H9 (cell line): ENCODE measurements around the gene TCF21. TPM values are rescaled to one million over a fixed set of nuclear protein-coding genes. Genes with fewer than 3 reads are reported as not detected.

Experiments
- DNase-seq: peaks from one replicate; pipeline ENCODE4 v3.0.0-alpha.2; 2017
- H2AFZ ChIP-seq: one replicate; pipeline ENCODE4 v1.6.1; 2013; ENCODE audit warnings: mild to moderate bottlenecking, low read length, control low read depth, moderate library complexity
- H2AK5ac ChIP-seq: 2 replicates; pipeline ENCODE4 v1.6.1; 2013; ENCODE audit warnings: low read length, control low read depth, mixed read lengths; ENCODE audit not compliant: insufficient read length
- H2BK120ac ChIP-seq: one replicate; pipeline ENCODE4 v1.6.1; 2013; ENCODE audit warnings: low read depth, mild to moderate bottlenecking, low read length, control low read depth, inconsistent platforms; ENCODE audit not compliant: poor library complexity, severe bottlenecking
- H2BK12ac ChIP-seq: 2 replicates; pipeline ENCODE4 v1.6.1; 2013; ENCODE audit warnings: low read length, control low read depth, mixed read lengths, low read depth; ENCODE audit not compliant: insufficient read length
- H2BK15ac ChIP-seq: 2 replicates; pipeline ENCODE4 v1.6.1; 2013; ENCODE audit warnings: low read depth, low read length, control low read depth
- H2BK20ac ChIP-seq: one replicate; pipeline ENCODE4 v1.6.1; 2013; ENCODE audit warnings: low read depth, mild to moderate bottlenecking, low read length, control low read depth, inconsistent platforms; ENCODE audit not compliant: poor library complexity, severe bottlenecking
- H2BK5ac ChIP-seq: 2 replicates; pipeline ENCODE4 v1.6.1; 2013; ENCODE audit warnings: low read length, control low read depth, mixed read lengths; ENCODE audit not compliant: insufficient read length
- H3K14ac ChIP-seq: 2 replicates; pipeline ENCODE4 v1.6.1; 2013; ENCODE audit warnings: low read length, control low read depth; ENCODE audit not compliant: insufficient read depth
- H3K18ac ChIP-seq: 2 replicates; pipeline ENCODE4 v1.6.1; 2013; ENCODE audit warnings: low read depth, mild to moderate bottlenecking, mixed read lengths, low read length, control low read depth; ENCODE audit not compliant: insufficient read length
- H3K23ac ChIP-seq: 2 replicates; pipeline ENCODE4 v1.6.1; 2013; ENCODE audit warnings: low read length, control low read depth, mixed read lengths, low read depth; ENCODE audit not compliant: insufficient read length
- H3K23me2 ChIP-seq: 2 replicates; pipeline ENCODE4 v1.6.1; 2013; ENCODE audit warnings: low read depth, mild to moderate bottlenecking, mixed read lengths, low read length, control low read depth; ENCODE audit not compliant: insufficient read length, poor library complexity, severe bottlenecking
- H3K27ac ChIP-seq: 2 replicates; pipeline ENCODE4 v1.5.1; 2013; ENCODE audit warnings: low read length, control low read depth, mixed read lengths, low read depth; ENCODE audit not compliant: insufficient read length
- H3K27me3 ChIP-seq: 2 replicates; pipeline ENCODE4 v1.6.1; 2013; ENCODE audit warnings: low read length, control low read depth, inconsistent platforms; ENCODE audit not compliant: insufficient read depth
- H3K4ac ChIP-seq: 2 replicates; pipeline ENCODE4 v1.6.1; 2013; ENCODE audit warnings: low read depth, mild to moderate bottlenecking, control low read depth, inconsistent platforms, low read length, moderate library complexity
- H3K4me1 ChIP-seq: 2 replicates; pipeline ENCODE4 v1.6.1; 2013; ENCODE audit warnings: low read length, control low read depth, inconsistent platforms; ENCODE audit not compliant: insufficient read depth
- H3K4me2 ChIP-seq: 2 replicates; pipeline ENCODE4 v1.6.1; 2013; ENCODE audit warnings: low read length, control low read depth, mixed read lengths; ENCODE audit not compliant: insufficient read length, insufficient read depth
- H3K56ac ChIP-seq: 2 replicates; pipeline ENCODE4 v1.6.1; 2013; ENCODE audit warnings: low read depth, mild to moderate bottlenecking, mixed read lengths, low read length, control low read depth; ENCODE audit not compliant: insufficient read length
- H3K79me1 ChIP-seq: 2 replicates; pipeline ENCODE4 v1.6.1; 2013; ENCODE audit warnings: low read depth, mild to moderate bottlenecking, moderate library complexity, low read length, control low read depth, inconsistent platforms; ENCODE audit not compliant: insufficient read depth, poor library complexity, severe bottlenecking
- H3K79me2 ChIP-seq: 2 replicates; pipeline ENCODE4 v1.6.1; 2013; ENCODE audit warnings: low read length, control low read depth, inconsistent platforms; ENCODE audit not compliant: insufficient read depth
- H3K9ac ChIP-seq: 2 replicates; pipeline ENCODE4 v1.6.1; 2013; ENCODE audit warnings: low read length, control low read depth, mixed read lengths; ENCODE audit not compliant: insufficient read length; ENCODE audit errors: extremely low read depth
- H3K9me3 ChIP-seq: one replicate; pipeline ENCODE4 v1.6.1; 2013; ENCODE audit warnings: low read depth, low read length, inconsistent platforms; ENCODE audit not compliant: control insufficient read depth
- H3T11ph ChIP-seq: one replicate; pipeline ENCODE4 v1.6.1; 2013; ENCODE audit warnings: mild to moderate bottlenecking, low read length, control low read depth, inconsistent platforms
- H4K20me1 ChIP-seq: one replicate; pipeline ENCODE4 v1.6.1; 2013; ENCODE audit not compliant: control insufficient read depth, insufficient read length, insufficient read depth
- H4K5ac ChIP-seq: 2 replicates; pipeline ENCODE4 v1.6.1; 2013; ENCODE audit warnings: low read depth, mild to moderate bottlenecking, mixed read lengths, low read length, control low read depth; ENCODE audit not compliant: insufficient read length
- H4K8ac ChIP-seq: replicated peaks from 2 replicates; pipeline ENCODE4 v1.6.1; 2013; ENCODE audit warnings: low read length, control low read depth, mixed read lengths, low read depth; ENCODE audit not compliant: insufficient read length
- H4K91ac ChIP-seq: 2 replicates; pipeline ENCODE4 v1.6.1; 2013; ENCODE audit warnings: low read depth, mild to moderate bottlenecking, moderate library complexity, mixed read lengths, low read length, control low read depth; ENCODE audit not compliant: insufficient read length
- H3K27ac Mint-ChIP-seq, 3 experiments: 2 replicates in 2 of 3; 3 replicates in 1 of 3; pipeline ENCODE4 v1.8.0; 2020 to 2021; ENCODE audit warnings: mixed read lengths in 3 of 3, mild to moderate bottlenecking in 1 of 3, moderate library complexity in 1 of 3
- H3K27me3 Mint-ChIP-seq: 2 replicates; pipeline ENCODE4 v1.8.0; 2021; ENCODE audit warnings: low read depth, mild to moderate bottlenecking, moderate library complexity, mixed read lengths
- H3K36me3 Mint-ChIP-seq, 3 experiments: 2 replicates in 2 of 3; 3 replicates in 1 of 3; pipeline ENCODE4 v1.8.0; 2020 to 2021; ENCODE audit warnings: low read depth in 3 of 3, mixed read lengths in 3 of 3; ENCODE audit not compliant: insufficient read depth in 1 of 3
- H3K4me1 Mint-ChIP-seq, 2 experiments: 2 replicates each; pipeline ENCODE4 v1.8.0; 2020; ENCODE audit warnings: mixed read lengths in 2 of 2
- H3K4me3 Mint-ChIP-seq, 2 experiments: 2 replicates in 1 of 2; 3 replicates in 1 of 2; pipeline ENCODE4 v1.8.0; 2020 to 2021; ENCODE audit warnings: mild to moderate bottlenecking in 2 of 2, mixed read lengths in 2 of 2, moderate library complexity in 1 of 2
- H3K9me3 Mint-ChIP-seq, 2 experiments: 2 replicates in 1 of 2; 3 replicates in 1 of 2; pipeline ENCODE4 v1.8.0; 2020; ENCODE audit warnings: mild to moderate bottlenecking in 2 of 2, mixed read lengths in 2 of 2, moderate library complexity in 1 of 2
- WGBS: extraction: QIAGEN DNeasy Blood & Tissue Kit; methylation state at CpG from one replicate; pipeline ENCODE4 v1.1.7; 2013; ENCODE audit warnings: missing lambda C conversion rate, low lambda C conversion rate, mixed read lengths; ENCODE audit not compliant: insufficient read length; ENCODE audit errors: extremely low coverage; 5-methylcytosine and 5-hydroxymethylcytosine counted together
- total RNA-seq: library from RNA; stranded (reverse); gene quantifications from 2 replicates; pipeline ENCODE4 v1.2.1, GENCODE V29; 2021
- TF ChIP-seq, protein P1 (sequence below): fragments of 200-600 bp; sonication (generic); conservative IDR thresholded peaks from 3 replicates; pipeline ENCODE4 v1.8.0; 2021; ENCODE audit warnings: antibody characterized with exemption, mild to moderate bottlenecking

Gene TCF21
- total RNA-seq, 1 experiment from 2014 or later: not detected

DNA sequence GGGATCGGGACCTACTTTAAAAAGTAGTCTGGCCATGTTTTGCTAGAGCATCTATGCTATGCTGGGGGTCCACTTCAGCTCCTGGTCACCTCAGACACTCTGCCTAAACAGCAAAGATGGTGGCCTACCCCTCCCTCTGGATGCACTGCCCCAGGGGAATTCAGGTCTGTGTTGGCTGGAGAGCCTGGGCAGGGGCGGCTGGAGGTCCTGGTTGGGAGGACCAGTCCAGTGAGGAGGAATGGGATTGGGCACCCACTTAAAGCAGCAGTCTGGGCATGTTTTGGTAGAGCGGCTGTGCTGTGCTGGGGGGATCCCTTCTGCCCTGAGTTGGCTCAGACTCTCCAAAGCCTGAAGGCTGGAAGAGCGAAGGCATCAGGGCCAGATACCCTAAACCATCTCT lies 23.2 kb upstream of the TCF21 start:
- Histone ChIP-seq H3K79me2 (no peaks in the 10 kb centered on the region), H2BK15ac (no peak overlapping the region), H2BK120ac (no peak overlapping the region), H3K56ac (no peak overlapping the region), H3K18ac (no peak overlapping the region), H3K79me1 (no peaks in the 10 kb centered on the region), H3K9ac (no peak overlapping the region), H3K23me2 (no peaks in the 10 kb centered on the region), H2BK20ac (no peak overlapping the region), H4K91ac (no peak overlapping the region), H2BK12ac (no peak overlapping the region), H4K8ac (no peak overlapping the region), H3K4me1 (no peaks in the 10 kb centered on the region), H3T11ph (no peak overlapping the region), H3K27ac (no peak overlapping the region), H3K4me2 (no peak overlapping the region), H4K20me1 (no peaks in the 10 kb centered on the region), H3K9me3 (peaks cover 12% of the 10 kb centered on the region), H2AK5ac (no peak overlapping the region), H2AFZ (no peak overlapping the region), H3K4ac (no peak overlapping the region), H3K14ac (no peak overlapping the region), H4K5ac (no peak overlapping the region), H3K23ac (no peak overlapping the region), H3K27me3 (no peaks in the 10 kb centered on the region), H2BK5ac (no peak overlapping the region)
- WGBS: no CpG with 5 or more reads among the region's 4 CpGs
- no peak for DNase-seq
- Mint-ChIP-seq H3K4me1 (no peaks in the 10 kb centered on the region), H3K27me3 (peaks cover 10% of the 10 kb centered on the region), H3K4me3 (no peak overlapping the region), H3K36me3 (peaks cover 0 to 15% (median 3%) of the 10 kb centered on the region in 3 experiments; a peak in 6 of 7 replicates), H3K9me3 (peaks cover 20 to 28% of the 10 kb centered on the region in 2 experiments), H3K27ac (no peak overlapping the region)
- TF ChIP-seq, protein P1, sequence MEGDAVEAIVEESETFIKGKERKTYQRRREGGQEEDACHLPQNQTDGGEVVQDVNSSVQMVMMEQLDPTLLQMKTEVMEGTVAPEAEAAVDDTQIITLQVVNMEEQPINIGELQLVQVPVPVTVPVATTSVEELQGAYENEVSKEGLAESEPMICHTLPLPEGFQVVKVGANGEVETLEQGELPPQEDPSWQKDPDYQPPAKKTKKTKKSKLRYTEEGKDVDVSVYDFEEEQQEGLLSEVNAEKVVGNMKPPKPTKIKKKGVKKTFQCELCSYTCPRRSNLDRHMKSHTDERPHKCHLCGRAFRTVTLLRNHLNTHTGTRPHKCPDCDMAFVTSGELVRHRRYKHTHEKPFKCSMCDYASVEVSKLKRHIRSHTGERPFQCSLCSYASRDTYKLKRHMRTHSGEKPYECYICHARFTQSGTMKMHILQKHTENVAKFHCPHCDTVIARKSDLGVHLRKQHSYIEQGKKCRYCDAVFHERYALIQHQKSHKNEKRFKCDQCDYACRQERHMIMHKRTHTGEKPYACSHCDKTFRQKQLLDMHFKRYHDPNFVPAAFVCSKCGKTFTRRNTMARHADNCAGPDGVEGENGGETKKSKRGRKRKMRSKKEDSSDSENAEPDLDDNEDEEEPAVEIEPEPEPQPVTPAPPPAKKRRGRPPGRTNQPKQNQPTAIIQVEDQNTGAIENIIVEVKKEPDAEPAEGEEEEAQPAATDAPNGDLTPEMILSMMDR: no peak
